ENCODE data around the gene CCDC152. TPM values are rescaled to one million over a fixed set of nuclear protein-coding genes. Genes with fewer than 3 reads are reported as not detected.
"Not testable (repeated sequence)": the region's sequence is repeated elsewhere in the genome, so short reads cannot be mapped to it uniquely, and the experiment has no call there.

CCDC152 gene
- total RNA-seq, 4 donors from 2014 or later = 0.07 to 0.29 (median 0.25) TPM; not detected in 1

- intact Hi-C loops (cut with DNase I; ENCODE audit: low total_unique reads) = no loop called here
Observed at GRCh38 chr5:42810834-42811590, 54.4 kb downstream of the CCDC152 start.

GRCh38 chr5:42811591-42812446 is 55.2 kb downstream of the CCDC152 start, which contains the start of gene SELENOP:
SELENOP (minus strand) TSS chr5:42811892; CDS start chr5:42808353, 3,539 bp downstream.
- intact Hi-C loops (cut with DNase I; ENCODE audit: low total_unique reads) = no loop called here
- peak; percentile 85 to 91 for DNase-seq (ENCODE audit: low spot score in 2 of 2)
- TF ChIP-seq POLR2A (IDR thresholded peaks at IDR 0.05) (peak in 1 of 2 donors; percentile 86), CTCF (IDR thresholded peaks at IDR 0.05) (no peak)
- 4 to 9% methylated on average over 8 of the region's 8 CpGs for WGBS, 2 donors
- H3K4me3 ChIP-seq (ENCODE audit: low read depth, poor library complexity, severe bottlenecking) = peak within 1 kb of the TSS; percentile 53

More at GRCh38 chr5:42810834-42811590, 54.4 kb downstream of the CCDC152 start:
- TF ChIP-seq CTCF (IDR thresholded peaks at IDR 0.05) (no peak), POLR2A (IDR thresholded peaks at IDR 0.05) (no peak)
- no peak for DNase-seq (ENCODE audit: low spot score in 2 of 2)
- H3K4me3 ChIP-seq (ENCODE audit: low read depth, poor library complexity, severe bottlenecking) = peak overlapping the region; percentile 53
- WGBS, 2 donors = 18 to 23% methylated on average over 3 of the region's 3 CpGs

DNA sequence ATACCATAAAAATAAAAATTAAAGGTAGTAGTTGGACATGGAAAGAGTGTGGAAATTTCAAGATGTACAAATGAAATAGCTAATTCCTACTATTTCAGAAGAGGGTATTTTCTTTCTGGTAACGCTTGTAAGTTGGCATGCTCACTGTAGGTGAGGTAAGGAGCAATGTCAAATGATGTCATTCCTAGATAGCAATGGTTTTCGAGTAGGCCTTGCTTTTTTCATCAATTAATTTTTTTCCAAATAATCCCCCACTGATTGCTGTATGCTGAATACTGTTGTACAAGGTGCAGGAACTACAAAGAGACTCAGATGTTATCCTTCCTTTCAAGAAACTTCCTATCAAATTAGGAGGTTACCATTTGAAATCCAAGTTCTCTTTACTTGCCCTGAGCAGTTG is 56.0 kb downstream of the CCDC152 start:
- no peak for DNase-seq (ENCODE audit: low spot score in 2 of 2)
- H3K4me3 ChIP-seq (ENCODE audit: low read depth, poor library complexity, severe bottlenecking) = no peak overlapping the region
- intact Hi-C loops (cut with DNase I; ENCODE audit: low total_unique reads) = no loop called here
- WGBS, 2 donors = 62 to 64% methylated on average over 2 of the region's 2 CpGs
- TF ChIP-seq POLR2A (IDR thresholded peaks at IDR 0.05) (no peak), CTCF (IDR thresholded peaks at IDR 0.05) (no peak)

DNA sequence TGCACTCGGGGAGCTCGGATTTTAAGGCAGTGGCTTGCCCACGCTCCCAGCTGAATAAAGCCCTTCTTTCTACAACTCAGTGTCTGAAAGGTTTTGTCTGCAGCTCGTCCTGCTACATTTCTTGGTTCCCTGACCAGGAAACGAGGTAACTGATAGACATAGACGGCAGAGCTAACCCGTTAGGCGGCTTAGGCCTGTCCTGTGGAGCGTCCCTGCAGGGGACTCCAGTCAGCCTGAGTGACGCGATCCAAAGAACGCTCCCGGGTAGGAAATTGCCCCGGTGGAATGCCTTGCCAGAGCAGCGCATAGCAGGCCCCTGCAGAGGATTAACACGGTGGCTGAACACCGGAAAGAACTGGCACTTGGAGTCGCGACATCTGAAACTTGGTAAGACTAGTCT is 56.9 kb downstream of the CCDC152 start:
- TF ChIP-seq POLR2A (IDR thresholded peaks at IDR 0.05) (no peak), CTCF (IDR thresholded peaks at IDR 0.05) (no peak)
- intact Hi-C loops (cut with DNase I; ENCODE audit: low total_unique reads) = no loop called here
- H3K4me3 ChIP-seq (ENCODE audit: low read depth, poor library complexity, severe bottlenecking) = no peak overlapping the region
- WGBS, 2 donors = 55 to 57% methylated on average over 19 of the region's 19 CpGs
- DNase-seq (ENCODE audit: low spot score in 2 of 2) = no peak

DNA sequence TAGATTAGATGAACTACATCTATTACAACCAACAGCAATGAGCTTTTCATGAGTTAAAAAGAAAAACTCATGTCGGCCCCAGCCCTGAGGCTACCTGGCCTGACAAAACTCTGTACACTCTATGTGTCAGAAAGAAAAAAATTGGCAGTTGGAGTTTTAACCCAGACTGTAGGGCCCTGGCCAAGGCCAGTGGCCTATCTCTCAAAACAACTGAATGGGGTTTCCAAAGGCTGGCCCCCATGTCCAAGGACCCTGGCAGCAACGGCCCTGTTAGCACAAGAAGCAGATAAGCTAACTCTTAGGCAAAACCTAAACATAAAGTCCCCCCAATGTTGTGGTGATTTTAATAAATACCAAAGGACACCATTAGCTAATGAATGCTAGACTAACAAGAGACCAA is 59.9 kb downstream of the CCDC152 start:
- DNase-seq (ENCODE audit: low spot score in 2 of 2); H3K4me3 ChIP-seq (ENCODE audit: low read depth, poor library complexity, severe bottlenecking); intact Hi-C loops (cut with DNase I; ENCODE audit: low total_unique reads): not testable (repeated sequence)
- WGBS, 2 donors = 90 to 95% methylated on average over 2 of the region's 2 CpGs

- 76 to 93% methylated on average over 2 of the region's 2 CpGs for WGBS, 2 donors
- intact Hi-C loops (cut with DNase I; ENCODE audit: low total_unique reads) = no loop called here
- DNase-seq (ENCODE audit: low spot score in 2 of 2) = no peak
- TF ChIP-seq POLR2A (IDR thresholded peaks at IDR 0.05) (no peak), CTCF (IDR thresholded peaks at IDR 0.05) (no peak)
- H3K4me3 ChIP-seq (ENCODE audit: low read depth, poor library complexity, severe bottlenecking) = no peak overlapping the region
Observed at GRCh38 chr5:42819745-42820144, 63.1 kb downstream of the CCDC152 start.
